GM18519 (cell line): ENCODE measurements around the gene RMDN3.

ENCODE experiments used
- ATAC-seq: cut with Tn5 transposase; IDR thresholded peaks from one replicate; pipeline ENCODE4 v1.9.1; 2021; ENCODE audit warnings: mild to moderate bottlenecking, moderate library complexity; ENCODE audit not compliant: unreplicated experiment, low FRiP score

The RMDN3 gene

DNA sequence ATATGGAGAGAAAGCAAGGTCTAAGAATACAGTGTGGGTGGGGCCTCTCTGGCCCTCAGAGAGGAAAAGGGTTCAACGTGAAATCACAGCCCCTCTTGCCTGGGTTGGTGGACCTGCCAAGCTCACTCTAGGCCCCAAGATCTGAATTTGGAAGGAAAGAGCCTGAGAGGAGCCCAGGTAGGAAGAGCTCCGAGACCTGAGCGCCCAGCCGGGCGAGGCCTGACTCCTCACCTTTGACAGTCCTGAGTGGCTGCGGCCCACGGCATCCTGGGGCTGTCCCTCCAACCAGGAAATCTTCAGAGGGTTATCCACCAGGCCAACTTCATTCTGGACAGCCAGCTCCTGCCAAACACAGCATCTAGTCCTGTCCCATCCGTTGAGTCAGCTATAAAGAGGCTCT is 18.4 kb upstream of the RMDN3 start:
- no peak for ATAC-seq

DNA sequence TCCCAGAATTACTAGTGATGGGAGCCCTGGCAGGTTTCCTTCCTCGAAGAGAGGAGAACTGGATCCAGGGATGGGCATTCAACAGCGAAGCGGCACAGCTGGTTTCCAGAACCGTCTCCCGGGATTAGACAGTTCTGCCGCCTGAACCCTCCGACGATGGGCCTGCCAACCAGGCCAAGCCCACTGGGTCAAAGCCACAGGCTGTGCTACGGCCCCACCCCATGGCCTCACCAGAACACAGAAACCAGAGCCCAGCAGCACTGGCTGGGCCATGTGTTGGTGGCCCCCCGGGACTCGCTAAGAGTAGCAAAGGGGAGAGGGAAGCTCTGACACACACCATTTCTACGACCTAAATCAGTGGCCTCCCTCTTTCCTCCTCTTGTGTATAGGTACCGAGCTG is 17.0 kb upstream of the RMDN3 start:
- no peak for ATAC-seq

GRCh38 chr15:40771242-40771641 is 16.2 kb upstream of the RMDN3 start:
- no peak for ATAC-seq

GRCh38 chr15:40770147-40770721 is 15.2 kb upstream of the RMDN3 start:
- ATAC-seq: no peak

GRCh38 chr15:40769274-40770146 is 14.5 kb upstream of the RMDN3 start, which contains the start of gene C15orf62:
Gene C15orf62, plus strand, starts transcription at chr15:40769980. Its CDS starts 516 bp downstream, at chr15:40770496.
- no peak for ATAC-seq

DNA sequence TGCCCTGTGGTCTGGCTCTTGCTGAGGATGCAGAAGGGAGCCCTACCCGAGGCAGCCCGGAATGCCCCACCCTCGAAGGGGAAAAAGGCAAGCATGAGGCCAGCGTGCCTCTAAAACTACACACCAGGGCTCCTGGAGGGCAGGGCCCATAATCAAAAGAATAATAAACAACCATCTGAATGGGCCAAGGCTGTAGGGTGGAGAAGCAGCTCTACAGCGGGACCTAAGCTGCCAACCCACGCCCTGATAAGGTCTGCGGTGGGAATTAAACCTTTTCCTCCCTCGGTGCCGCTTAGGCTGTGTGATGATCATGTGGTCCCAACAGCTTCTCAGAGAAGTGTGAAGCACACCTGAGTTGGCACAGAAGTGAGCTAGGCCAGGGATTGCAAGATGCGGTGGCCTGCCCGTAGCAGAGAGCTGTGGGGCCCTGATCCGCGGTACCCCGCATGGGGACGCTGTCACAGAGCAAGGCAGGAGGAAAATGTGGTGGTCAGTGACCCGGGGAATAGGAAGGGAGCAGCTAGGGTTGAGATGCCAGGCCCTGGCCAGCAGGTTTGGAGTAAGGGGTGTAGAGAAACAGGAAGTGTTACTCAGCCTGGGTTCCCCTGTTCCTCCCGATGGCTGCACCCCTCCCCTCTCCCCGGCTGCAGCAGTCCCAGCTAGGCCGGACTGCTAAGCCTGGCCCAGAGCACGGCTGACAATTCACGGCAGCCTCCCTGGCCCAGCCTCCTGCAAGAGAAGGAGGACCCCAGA is 13.6 kb upstream of the RMDN3 start:
- no peak for ATAC-seq

DNA sequence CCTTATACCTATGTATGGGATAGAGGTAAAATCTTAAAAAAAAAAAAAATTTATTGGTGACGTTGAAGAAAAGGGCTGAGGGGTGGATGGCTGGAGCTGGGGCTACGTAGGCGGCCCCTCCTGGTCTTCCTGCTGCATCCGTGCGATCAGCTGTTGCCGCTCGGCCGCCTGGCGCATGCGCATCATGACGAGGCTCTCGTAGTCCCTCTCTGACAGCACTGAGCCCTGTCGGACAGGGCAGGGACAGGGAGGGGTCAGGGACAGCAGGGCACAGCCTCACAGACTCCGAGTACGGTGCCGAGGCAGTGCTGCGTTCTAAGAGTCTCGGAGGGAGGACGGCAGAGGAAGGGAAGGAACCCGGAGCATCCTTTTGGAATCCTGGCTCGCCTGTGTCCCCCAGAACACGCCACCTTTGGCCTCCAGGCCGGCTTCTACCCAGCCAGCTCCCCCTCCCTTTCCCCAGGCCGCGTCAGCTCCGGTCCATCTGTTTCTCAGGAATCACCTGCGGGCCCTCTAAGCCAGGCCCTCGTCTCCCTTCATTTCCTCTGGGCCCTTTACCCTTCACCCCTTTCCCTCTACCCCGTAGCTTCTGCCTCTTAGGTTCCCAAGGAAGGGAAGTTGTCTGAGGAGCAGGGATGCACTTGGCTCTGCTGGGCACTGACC is 12.9 kb upstream of the RMDN3 start:
- ATAC-seq: no peak

DNA sequence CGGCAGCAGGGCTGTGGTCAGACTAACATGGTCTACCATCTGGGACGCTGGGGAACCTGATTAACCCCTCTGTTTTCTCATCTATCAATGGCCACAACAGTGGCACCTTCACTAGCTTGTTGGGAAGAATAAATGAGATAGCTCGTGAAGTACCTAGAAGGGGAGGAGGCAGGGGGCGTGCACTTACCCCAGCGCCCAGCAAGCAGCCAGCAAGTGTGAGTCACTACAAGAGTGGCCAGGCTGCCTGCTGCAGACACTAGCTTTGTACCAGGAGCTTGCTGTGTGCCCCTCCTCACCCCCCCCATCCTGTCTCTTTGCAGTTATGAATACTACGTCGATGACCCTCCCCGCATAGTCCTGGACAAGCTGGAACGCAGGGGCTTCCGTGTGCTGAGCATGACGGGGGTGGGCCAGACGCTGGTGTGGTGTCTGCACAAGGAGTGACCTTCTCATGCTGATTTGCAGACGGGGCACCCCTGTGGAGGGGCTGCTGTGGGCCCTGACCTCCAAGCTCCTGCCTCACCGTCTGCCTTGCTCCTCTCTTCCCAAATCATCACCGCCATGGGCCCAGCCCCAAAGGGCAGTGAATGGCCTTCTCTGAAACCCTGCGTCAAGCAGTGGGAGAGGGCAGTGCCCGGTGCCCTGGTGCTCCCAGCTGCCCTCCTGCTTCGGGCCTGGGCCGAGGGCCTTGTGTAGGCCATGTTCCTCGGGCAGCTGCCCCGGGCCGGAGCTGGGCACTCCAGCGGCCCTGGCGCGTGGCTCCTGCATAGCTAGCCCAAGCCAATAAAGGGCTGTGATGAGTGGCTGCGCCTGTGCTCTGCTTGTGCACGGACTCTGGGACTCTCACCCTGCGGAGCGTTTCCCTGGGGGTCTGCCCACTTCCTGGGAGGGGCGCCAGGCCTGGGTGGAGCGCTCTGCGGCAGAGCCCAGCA is 12.1 kb upstream of the RMDN3 start:
- no peak for ATAC-seq

DNA sequence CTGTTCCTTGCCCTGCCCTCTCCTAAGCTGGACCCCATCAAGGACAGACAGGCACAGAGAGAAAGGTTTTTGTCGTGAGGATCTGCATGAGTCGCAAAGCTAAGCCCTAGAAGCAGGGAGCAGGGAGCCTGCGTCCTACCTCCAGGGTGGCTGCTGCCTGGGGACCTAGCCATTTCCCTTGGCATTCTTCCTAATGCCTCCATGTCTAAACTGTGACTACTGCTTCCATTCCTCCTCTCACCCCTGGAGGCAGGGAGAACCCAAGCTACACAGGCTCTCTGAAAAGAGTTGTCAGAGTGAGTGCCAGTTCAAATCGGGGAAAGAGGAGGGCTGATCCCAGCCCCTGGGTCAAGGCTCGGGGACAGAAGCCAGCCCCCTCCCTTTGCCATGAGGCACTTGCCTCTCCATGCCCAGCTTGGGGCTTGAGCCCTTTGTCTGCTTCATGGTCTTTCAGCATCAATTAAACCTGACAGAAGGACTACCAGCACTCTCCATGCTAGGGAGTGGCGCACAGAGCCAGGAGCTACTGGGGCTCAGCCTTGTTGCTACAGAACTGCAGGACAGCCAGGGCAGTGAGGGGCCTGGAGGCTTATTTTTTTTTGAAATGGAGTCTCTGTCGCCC is 11.3 kb upstream of the RMDN3 start:
- no peak for ATAC-seq

DNA sequence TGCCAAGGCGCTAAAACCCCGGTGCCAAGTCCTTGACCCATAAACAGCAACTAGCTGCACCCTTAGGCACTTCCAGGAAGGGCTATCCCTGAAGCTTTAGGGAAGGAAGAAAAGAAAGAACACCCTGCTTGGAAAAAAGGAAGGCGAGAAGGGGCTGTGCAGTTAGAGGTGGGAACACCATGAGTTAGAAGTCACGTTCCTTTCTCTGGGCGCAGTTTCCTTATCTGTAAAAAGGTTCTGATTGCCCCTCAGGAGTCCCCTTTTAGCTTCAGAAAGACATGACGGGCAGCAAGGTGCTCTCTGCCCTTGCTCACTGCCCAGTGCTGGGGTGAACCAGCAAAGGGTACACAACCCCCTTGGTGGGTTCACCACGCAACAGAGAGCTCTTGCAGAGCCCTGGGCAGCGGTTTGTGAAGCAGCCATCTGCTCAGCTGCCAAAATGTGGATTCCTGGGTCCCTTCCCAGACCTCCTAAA is 9.6 kb upstream of the RMDN3 start:
- no peak for ATAC-seq

DNA sequence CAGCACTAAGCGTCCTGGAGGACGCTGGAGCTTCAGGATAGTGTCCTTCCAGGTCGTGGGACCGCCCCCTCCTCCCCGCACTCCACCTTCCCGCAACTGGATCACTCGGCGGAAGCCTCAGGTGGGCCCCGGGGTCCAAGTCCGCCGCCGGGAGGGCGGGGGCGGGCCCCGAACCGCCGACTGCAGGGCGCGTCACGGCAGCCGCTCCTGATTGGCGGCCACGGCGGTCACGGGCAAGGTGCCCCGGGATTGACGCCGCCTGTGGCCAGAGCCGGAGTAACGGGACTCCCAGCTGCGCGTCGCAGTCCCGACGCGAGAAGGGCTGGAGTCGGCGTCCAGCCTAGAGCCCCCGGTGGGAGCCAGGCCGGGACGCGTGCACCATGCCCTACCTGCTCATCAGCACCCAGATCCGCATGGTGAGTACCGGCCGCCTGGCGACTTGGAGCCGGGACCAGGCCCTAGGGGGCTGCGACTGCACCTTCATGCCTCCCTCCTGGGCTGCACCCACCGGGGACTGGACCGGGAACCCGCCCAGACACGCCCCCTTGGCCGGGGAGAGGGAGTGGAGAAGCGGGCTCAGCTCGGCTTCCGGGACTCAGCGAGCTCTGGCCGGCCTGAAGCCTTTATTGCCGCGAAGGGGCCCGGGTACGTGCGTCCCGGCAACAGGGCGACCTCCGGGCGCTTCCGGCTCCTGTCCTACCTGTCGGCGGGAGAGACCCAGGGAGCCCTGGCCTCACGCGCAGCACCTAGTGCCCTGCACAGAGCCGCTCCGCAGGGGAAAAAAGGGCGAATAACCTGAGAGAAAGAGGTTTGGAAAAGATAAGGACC is 9.0 kb upstream of the RMDN3 start, which contains the start of gene GCHFR:
Gene GCHFR (plus strand): TSS at position 268 of the 828 bp plus-strand sequence. CDS start 113 bp downstream, at position 381.
- no peak for ATAC-seq

- ATAC-seq: no peak
These were observed 8.1 kb upstream of the RMDN3 start for GRCh38 chr15:40762919-40763800.

DNA sequence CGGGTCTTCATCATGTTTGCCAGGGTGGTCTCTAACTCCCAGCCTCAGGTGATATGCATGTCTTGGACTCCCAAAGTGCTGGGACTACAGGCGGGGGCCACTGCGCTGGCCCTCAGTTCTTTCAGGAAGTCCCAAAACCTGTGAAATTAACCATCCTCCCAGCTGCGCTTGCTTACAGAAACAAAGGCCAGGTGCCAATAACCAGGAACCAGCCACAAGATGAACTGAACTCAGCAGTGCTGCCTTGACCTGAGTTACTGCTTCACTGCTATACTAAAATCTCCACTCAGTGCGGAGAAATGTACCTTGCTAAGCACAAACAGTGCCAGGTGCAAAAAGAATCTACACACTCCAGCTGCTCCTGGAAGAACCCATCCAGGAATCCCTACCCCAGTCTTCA is 4.9 kb upstream of the RMDN3 start:
- ATAC-seq: no peak

DNA sequence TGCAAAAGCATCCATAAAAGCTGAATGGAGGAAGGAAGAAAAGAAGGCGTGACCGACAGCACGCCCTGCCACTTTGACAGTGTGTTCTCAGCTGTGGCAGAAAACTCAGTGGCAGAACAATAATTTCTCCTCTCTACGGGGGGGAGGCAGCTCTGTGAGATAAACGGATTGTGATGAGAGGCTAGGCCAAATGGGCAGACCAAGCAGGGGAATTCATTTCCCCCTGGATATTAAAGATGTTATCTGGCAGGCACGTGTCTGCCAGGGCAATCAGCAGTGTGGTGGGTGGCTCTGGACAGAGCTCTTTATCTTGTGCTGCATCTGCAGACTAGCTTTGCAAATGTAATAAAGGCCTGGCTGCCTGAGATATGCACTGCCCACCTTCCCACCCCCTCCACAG is 1.9 kb upstream of the RMDN3 start:
- ATAC-seq: no peak

- ATAC-seq: no peak
These were observed 756 bp upstream of the RMDN3 start for GRCh38 chr15:40755812-40756208.

DNA sequence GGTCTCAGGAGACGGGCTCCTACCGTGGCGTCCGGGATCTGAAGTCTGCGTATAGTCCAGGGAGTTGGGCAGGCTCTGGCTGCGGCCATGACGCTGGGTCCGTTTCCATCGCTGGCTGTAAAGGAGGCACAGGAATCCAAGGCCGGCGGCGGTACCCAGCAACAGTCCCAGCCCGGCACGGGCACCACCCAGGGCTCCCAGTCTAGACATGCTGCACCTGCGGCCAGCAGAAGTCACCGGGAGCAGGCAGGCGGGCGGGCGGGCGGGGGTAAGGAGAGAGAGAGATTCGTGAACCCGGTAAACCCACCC is 526 bp downstream of the RMDN3 start:
- ATAC-seq: no peak

DNA sequence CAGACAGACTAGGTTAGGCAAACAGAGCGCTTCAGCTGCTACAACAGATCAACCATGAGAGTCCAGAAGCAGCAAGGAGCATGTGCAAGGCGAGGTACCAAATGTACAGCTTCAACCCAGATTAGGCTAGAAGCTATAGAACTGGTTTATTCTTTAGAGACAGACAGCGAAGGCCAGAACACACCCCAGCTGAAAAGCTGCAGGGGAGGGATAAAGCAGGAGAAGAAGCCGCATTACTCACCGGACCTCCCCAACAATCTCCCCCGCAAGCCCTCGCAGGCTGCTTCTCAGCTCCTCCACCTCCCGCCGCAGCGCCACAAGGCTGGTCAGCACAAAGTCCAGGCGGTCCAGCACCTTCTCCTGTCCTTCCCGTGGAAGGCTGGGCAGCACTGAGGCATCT is 3.3 kb downstream of the RMDN3 start:
- ATAC-seq: no peak
